ENCODE data around the gene CFAP100.

The CFAP100 gene

GRCh38 chr3:126408099-126408498 is 13.4 kb downstream of the CFAP100 start:
- Histone ChIP-seq H3K36me3 (no peaks in the 10 kb centered on the region), H3K27me3 (peaks cover 50% of the 10 kb centered on the region), H3K4me1 (ENCODE audit: control insufficient read depth in 1 of 2, insufficient read depth in 1 of 2, low read depth in 1 of 2, low read length in 1 of 2) (no peaks in the 10 kb centered on the region)

DNA sequence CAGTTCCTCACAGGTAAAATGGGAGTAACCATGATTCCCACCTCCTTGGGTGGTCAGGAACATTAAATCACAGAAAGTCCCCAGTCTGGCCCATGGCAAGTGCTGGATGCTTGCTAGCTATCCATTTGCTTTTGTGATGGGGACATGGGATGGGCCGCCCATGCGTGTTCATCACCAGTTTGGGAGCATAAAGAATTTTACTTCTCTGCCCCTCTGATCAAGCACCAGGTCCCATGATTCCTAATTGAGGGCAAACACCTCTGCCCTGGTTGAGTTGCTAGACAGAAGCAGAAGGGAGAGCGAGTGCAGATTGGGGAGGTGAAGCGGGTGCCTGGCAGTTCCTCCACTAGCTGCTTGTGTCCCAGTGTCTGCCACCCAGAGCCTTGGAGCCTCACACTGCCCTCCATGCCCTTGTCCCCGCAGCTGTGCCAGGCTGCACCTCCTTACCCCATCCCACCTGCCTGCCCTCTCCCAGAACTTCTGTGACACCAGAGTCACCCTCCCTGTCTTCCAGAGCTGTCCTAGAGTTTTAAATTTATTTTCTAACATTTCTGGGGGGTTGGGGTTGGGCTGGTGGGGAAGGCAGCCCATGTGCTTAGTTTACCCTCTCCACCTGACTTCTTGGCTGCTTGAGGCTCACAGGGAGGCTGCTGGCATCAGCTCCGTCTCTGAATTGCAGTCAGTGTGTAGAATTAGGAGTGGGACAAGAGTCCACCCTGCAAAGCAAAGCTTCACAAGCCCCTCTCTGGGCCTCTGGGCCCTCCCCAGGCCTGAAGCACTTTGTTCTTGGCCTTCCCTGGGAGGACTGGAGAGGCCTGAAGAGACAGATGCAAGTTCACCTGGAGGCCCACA is 18.4 kb downstream of the CFAP100 start:
- TF ChIP-seq, protein P1, sequence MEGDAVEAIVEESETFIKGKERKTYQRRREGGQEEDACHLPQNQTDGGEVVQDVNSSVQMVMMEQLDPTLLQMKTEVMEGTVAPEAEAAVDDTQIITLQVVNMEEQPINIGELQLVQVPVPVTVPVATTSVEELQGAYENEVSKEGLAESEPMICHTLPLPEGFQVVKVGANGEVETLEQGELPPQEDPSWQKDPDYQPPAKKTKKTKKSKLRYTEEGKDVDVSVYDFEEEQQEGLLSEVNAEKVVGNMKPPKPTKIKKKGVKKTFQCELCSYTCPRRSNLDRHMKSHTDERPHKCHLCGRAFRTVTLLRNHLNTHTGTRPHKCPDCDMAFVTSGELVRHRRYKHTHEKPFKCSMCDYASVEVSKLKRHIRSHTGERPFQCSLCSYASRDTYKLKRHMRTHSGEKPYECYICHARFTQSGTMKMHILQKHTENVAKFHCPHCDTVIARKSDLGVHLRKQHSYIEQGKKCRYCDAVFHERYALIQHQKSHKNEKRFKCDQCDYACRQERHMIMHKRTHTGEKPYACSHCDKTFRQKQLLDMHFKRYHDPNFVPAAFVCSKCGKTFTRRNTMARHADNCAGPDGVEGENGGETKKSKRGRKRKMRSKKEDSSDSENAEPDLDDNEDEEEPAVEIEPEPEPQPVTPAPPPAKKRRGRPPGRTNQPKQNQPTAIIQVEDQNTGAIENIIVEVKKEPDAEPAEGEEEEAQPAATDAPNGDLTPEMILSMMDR (IDR thresholded peaks at IDR 0.05): no peak
- H3K27me3 ChIP-seq: peaks cover 69% of the 10 kb centered on the region
- H3K27ac ChIP-seq: no peak overlapping the region
- no peak overlapping the region for H3K4me3 ChIP-seq (ENCODE audit: low read depth in 1 of 2, low read length in 1 of 2)
- H3K4me1 ChIP-seq (ENCODE audit: control insufficient read depth in 1 of 2, insufficient read depth in 1 of 2, low read depth in 1 of 2, low read length in 1 of 2): no peaks in the 10 kb centered on the region
- H3K36me3 ChIP-seq: no peaks in the 10 kb centered on the region
- H3K9me3 ChIP-seq: no peaks in the 10 kb centered on the region

More at GRCh38 chr3:126408099-126408498, 13.4 kb downstream of the CFAP100 start:
- TF ChIP-seq, protein P1 (IDR thresholded peaks at IDR 0.05): no peak
- Histone ChIP-seq H3K9me3 (no peaks in the 10 kb centered on the region), H3K27ac (no peak overlapping the region), H3K4me3 (ENCODE audit: low read depth in 1 of 2, low read length in 1 of 2) (no peak overlapping the region)

GRCh38 chr3:126413693-126414080 is 19.0 kb downstream of the CFAP100 start:
- no peaks in the 10 kb centered on the region for H3K36me3 ChIP-seq
- no peak overlapping the region for H3K27ac ChIP-seq
- TF ChIP-seq, protein P1 (IDR thresholded peaks at IDR 0.05): no peak
- H3K4me3 ChIP-seq (ENCODE audit: low read depth in 1 of 2, low read length in 1 of 2): no peak overlapping the region
- H3K27me3 ChIP-seq: peaks cover 69% of the 10 kb centered on the region
- H3K4me1 ChIP-seq (ENCODE audit: control insufficient read depth in 1 of 2, insufficient read depth in 1 of 2, low read depth in 1 of 2, low read length in 1 of 2): no peaks in the 10 kb centered on the region
- H3K9me3 ChIP-seq: no peaks in the 10 kb centered on the region

DNA sequence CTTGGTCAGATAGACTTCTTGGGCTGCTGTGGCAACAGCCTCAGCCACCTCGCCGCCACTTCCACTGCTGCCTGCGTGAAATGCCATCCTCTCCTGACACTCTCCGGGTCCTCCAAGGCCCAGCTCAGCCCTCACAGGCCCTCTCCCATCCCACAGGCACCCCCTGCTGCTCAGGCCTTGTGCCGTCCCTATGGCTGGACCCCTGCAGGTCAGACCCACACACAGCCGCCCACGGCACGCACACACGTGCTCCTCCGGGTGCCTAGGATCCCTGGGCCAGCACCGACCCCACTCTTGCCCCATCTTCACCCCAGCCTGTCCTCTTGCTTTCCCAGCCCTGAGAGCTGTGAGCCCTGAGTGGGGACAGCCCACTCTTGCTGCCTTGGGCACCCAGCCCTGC is 19.7 kb downstream of the CFAP100 start:
- peaks cover 69% of the 10 kb centered on the region for H3K27me3 ChIP-seq
- no peaks in the 10 kb centered on the region for H3K36me3 ChIP-seq
- no peaks in the 10 kb centered on the region for H3K4me1 ChIP-seq (ENCODE audit: control insufficient read depth in 1 of 2, insufficient read depth in 1 of 2, low read depth in 1 of 2, low read length in 1 of 2)
- H3K9me3 ChIP-seq: no peaks in the 10 kb centered on the region
- H3K27ac ChIP-seq: no peak overlapping the region
- H3K4me3 ChIP-seq (ENCODE audit: low read depth in 1 of 2, low read length in 1 of 2): no peak overlapping the region
- TF ChIP-seq, protein P1 (IDR thresholded peaks at IDR 0.05): no peak

GRCh38 chr3:126414961-126415660 is 20.4 kb downstream of the CFAP100 start:
- TF ChIP-seq, protein P1 (IDR thresholded peaks at IDR 0.05): no peak
- H3K4me1 ChIP-seq (ENCODE audit: control insufficient read depth in 1 of 2, insufficient read depth in 1 of 2, low read depth in 1 of 2, low read length in 1 of 2): no peaks in the 10 kb centered on the region
- H3K27ac ChIP-seq: no peak overlapping the region
- H3K9me3 ChIP-seq: no peaks in the 10 kb centered on the region
- H3K27me3 ChIP-seq: peaks cover 63% of the 10 kb centered on the region
- no peak overlapping the region for H3K4me3 ChIP-seq (ENCODE audit: low read depth in 1 of 2, low read length in 1 of 2)
- H3K36me3 ChIP-seq: no peaks in the 10 kb centered on the region
